SK-MEL-5 (cell line): ENCODE data around the gene GLG1. TPM values are rescaled to one million over a fixed set of nuclear protein-coding genes. Genes with fewer than 3 reads are reported as not detected.

Experiments used
- DNase-seq: peaks from one replicate; pipeline ENCODE4 v3.0.0-alpha.2; 2016; ENCODE audit warnings: low read depth, low spot score
- in situ Hi-C: cut with HindIII; loops from 2 replicates; pipeline ENCODE4 v1.10.0; 2016; ENCODE audit warnings: low sequenced_read_pairs, high pct_unique_total_duplicates, low pct_unique_long_range_greater_than_20kb
- total RNA-seq: library from RNA; depleted of rRNA; stranded (reverse); fragments of >200 nt; shearing (Covaris generic); gene quantifications from 2 replicates; pipeline ENCODE4 v1.2.3, GENCODE V29; 2014

GLG1 gene
- total RNA-seq, 1 experiment from 2014 or later, result 41.7 TPM

GRCh38 chr16:74623214-74623838 is 16.4 kb upstream of the GLG1 start:
- peak; percentile 65 for DNase-seq
- in situ Hi-C loops, result no loop called here

DNA sequence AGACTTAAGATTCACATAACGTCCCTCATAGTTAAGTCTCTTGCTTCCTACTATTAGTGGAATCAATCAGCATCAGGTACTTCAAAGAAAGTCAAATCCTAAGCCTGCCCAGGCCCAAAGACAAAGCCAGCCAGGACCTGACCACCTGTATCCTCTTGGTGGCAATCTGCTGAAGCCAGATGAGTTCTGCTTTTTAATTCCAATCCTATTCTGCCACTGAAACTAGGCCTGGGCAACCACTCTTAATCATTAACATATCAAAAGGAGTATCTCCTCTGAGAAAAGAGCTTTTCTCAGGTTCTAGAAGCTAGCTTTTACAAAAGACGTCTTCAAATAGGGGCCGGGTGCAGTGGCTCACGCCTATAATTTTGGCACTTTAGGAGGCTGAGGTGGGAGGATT is 15.1 kb upstream of the GLG1 start:
- no peak for DNase-seq
- in situ Hi-C loops, result no loop called here

DNA sequence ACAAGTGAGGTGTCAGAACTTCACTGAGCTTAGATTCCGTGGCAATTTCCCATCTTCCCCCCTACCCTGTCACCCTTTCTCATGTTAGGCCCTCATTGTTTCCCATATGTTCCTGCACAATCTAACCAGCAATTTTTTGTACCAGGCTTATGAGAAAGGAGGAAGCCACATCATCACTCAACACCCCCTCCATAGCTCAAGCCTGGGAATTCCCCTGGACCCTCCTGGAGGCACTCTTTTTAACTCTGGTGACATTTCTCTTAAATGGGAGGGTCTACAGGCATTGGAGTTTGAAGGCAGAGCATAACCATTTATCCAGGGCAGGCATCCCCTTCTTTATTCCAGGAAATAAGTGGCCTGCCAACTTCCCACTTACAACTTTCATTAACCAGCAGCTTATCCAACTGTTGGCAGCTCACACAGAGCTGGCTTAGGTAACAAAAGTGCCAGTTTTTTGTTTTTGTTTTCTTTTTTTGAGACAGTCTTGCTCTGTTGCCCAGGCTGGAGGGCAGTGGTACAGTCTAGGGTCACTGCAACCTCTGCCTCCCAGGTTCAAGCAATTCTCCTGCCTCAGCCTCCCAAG is 10.4 kb upstream of the GLG1 start:
- in situ Hi-C loops, result no loop called here
- no peak for DNase-seq

- in situ Hi-C loops, result no loop called here
- no peak for DNase-seq
Measured at GRCh38 chr16:74611721-74612120, 4.8 kb upstream of the GLG1 start.

- in situ Hi-C loops, result no loop called here
- no peak for DNase-seq
Measured at GRCh38 chr16:74608944-74609343, 2.0 kb upstream of the GLG1 start.

GRCh38 chr16:74608381-74608780 is 1.5 kb upstream of the GLG1 start:
- in situ Hi-C loops, result no loop called here
- no peak for DNase-seq

- in situ Hi-C loops, result no loop called here
- DNase-seq, result no peak
Measured at GRCh38 chr16:74607962-74608356, 1.0 kb upstream of the GLG1 start.

DNA sequence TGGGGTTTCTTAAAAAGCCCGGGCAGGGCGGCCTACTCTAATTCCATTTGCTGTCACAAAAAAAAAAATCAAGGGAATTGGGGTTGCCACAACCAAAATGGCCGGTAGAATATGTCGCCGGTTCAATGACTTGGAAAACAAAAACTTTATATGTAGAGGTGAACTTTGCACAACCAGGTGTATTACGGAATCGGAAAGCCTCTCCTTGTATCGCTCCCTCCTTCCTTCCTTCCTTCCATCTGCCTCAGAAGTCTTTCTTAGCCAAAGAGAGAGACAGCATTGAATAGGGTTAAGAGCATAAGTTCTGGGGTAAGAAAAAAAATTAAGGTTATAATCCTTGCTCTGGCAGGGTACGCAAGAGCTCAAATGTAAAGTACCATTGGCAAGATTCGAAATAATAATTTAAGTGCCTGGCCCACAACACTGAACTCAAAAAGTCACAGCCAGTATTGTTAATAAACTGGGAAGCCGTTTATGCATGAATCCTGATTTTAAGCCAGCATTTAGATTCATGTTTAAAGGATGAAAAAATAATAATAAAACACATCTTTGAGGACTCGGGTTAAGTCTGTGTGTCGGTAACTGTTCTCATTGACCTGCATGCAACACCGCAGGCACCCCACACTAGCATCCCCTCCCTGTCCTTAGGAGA is 522 bp upstream of the GLG1 start:
- in situ Hi-C loops, result no loop called here
- no peak for DNase-seq

DNA sequence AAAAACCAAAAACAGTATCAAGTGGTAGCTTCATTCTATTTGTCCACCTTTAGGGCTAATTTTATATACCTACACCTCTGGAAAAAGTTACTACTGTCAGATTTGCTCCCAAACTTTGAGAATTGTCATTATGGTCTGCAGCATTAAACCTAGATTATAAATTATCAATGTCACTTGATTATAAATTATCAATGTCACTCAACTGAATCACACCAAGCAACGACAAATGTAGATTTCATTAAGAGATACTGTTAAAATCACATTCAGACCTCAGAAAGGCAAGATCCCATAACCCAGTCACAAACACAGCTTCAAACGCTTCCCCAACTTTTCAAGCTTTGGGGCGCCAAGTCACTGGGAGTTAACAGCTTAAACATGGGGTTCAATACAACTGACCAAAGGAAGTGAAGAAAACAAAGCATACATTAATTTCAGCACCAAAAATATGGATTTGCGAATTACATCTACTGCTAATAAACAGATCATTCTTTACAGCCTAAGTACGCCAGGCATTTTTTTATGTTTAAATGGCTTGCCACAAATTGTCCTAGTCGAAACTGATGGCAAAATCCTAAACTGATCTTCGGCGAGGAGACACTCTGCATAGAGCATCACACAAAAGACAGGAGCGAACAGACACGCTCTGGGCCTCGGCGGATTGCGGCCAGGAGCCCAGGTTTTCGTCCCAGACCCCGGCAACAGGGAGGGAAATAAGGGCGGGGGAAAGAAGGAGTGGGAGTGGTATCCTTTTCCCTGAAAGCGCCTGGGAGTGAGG is 981 bp downstream of the GLG1 start:
- DNase-seq, result no peak
- in situ Hi-C loops, result no loop called here

DNA sequence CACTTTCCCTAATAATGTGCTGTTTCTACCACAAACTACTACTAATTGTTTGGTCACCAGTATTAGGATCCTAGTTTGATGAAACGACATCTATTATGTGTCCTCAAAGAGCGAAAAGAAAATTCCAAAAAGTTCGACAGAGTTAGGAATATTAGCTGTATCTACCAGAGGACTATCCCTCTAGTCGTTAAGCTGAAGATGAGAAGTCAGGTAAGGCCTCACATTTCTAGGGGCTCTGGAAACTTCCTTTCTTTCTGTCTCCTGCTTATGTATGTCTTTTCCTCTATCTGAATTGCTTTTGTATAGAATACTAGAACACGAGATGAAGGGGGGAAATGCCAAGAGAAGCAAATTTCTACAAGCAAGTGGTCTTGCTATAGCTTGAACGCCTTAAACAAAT is 1.6 kb downstream of the GLG1 start:
- in situ Hi-C loops, result no loop called here
- no peak for DNase-seq

GRCh38 chr16:74603848-74604247 is 3.1 kb downstream of the GLG1 start:
- no peak for DNase-seq
- in situ Hi-C loops, result no loop called here

- no peak for DNase-seq
- in situ Hi-C loops, result no loop called here
Measured at GRCh38 chr16:74601126-74601871, 5.6 kb downstream of the GLG1 start.

DNA sequence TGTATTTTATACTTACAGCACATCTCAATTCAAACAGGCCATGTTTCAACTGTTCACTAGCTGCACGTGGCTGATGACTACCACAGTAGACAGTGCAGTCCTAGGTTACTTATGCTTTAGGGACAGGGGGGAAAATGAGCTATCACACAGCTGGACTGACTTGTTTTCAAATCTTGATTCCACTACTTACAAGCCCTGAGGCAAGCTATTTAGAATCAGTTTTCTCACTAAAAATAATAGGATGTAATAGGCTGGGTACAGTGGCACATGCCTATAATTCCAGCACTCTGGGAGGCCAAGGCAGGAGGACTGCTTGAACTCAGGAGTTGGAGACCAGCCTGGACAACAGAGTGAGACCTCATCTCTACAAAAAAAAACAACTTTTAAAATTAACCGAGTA is 10.3 kb downstream of the GLG1 start:
- in situ Hi-C loops, result no loop called here
- no peak for DNase-seq

DNA sequence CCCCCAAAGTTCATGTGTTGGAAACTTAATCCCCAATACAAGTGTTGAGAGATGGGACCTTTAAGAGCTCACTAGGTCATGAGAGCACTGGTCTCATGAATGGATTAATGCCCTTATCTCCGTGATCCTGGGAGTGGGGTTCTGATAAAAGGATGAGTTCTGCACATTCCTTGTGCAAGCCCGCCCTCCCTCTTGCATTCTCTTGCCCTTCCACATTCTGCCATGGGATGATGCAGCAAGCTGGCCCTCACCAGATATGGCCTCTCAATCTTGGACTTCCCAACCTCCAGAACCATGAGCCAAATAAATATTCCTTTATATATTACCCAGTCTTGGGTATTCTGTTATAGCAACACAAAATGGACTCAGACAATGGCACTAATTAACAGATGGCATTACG is 14.1 kb downstream of the GLG1 start:
- in situ Hi-C loops, result no loop called here

GRCh38 chr16:74591876-74592650 is 14.9 kb downstream of the GLG1 start:
- no peak for DNase-seq
- in situ Hi-C loops, result no loop called here

More for the DNA sequence above, 14.1 kb downstream of the GLG1 start:
- DNase-seq, result no peak

GRCh38 chr16:74586948-74587347 is 20.0 kb downstream of the GLG1 start:
- no peak for DNase-seq
- in situ Hi-C loops, result no loop called here

GRCh38 chr16:74585846-74586443 is 21.0 kb downstream of the GLG1 start:
- in situ Hi-C loops, result no loop called here
- no peak for DNase-seq
